ENCODE data around the gene LRRK2.
A peak's percentile ranks its signal among the peaks of the same experiment; 100 is the strongest.
"Not testable (repeated sequence)": the region's sequence is repeated elsewhere in the genome, so short reads cannot be mapped to it uniquely, and the experiment has no call there.

Gene LRRK2

DNA sequence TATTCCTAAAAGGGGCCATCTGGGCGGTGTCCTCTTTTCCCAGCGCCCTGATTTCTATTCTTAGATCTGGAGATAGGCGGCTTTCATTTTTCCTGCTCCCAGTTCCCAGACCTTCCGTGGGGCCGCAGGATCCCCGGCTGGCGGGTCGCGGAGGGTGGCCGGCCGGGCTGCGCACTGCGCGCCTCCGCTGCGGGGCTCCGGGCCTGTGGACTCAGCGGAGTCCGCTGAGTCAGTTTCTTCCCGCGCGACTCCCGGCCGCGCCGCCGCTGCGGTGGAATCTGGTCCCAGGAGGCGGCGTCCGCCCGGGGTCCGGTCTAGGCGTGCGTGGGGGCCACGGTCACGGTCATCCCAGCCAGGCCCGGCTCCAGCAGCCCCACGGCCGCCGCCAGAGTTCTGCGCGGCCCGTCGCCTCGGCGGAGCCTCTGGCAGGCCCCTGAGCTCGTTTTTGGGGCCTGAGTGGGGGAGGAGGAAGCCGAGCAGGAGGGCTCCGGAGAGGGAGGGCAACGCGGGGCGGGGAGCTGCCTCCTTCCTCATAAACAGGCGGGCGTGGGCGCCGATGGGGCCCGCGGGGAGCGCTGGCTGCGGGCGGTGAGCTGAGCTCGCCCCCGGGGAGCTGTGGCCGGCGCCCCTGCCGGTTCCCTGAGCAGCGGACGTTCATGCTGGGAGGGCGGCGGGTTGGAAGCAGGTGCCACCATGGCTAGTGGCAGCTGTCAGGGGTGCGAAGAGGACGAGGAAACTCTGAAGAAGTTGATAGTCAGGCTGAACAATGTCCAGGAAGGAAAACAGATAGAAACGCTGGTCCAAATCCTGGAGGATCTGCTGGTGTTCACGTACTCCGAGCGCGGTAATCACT lies at the start of gene LRRK2:
LRRK2 (plus strand) TSS at position 559 of the 853 bp plus-strand sequence; CDS start at position 694, 135 bp downstream.
- DNase-seq: peak; percentile 61

GRCh38 chr12:40175045-40175444 lies 49.8 kb upstream of the LRRK2 start:
- no peak for DNase-seq

- no peak for DNase-seq
Measured at GRCh38 chr12:40175489-40175888, 49.3 kb upstream of the LRRK2 start.

DNA sequence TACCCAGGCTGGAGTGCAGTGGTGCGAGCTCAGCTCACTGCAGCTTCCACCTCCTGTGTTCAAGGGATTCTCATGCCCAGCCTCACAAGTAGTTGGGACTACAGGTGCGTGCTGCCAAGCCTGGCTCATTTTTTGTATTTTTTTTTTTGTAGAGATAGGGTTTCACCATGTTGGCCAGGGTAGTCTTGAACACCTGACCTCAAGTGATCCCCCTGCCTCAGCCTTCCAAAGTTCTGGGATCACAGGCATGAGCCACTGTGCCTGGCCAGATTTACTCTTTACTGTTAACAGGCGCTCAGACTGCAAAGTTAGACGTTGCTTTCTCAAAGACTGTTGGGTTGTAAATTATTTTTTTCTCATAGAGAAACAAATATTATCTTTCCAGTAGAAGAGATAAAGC lies 46.1 kb upstream of the LRRK2 start:
- DNase-seq: no peak

DNA sequence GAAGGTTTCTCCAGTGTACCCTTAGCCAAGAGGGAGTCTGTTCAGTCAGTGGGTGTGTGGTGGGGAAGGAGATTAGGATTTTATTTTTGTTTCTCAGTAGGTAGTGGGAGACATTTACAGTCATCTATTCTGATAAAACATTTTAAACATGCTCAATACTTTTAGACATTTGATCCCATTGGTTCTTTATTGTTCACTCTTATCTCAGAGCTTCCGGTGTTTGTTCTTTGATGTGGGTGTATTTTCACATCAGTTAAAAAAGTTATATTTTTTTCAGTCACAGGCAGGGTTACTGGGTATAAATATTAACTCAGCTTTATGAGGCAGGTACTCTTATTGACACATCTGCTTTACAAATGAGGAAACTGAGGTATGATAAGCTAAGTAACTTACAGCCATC lies 43.3 kb upstream of the LRRK2 start:
- DNase-seq: no peak

- DNase-seq: no peak
Measured at GRCh38 chr12:40183715-40184114, 41.1 kb upstream of the LRRK2 start.

DNA sequence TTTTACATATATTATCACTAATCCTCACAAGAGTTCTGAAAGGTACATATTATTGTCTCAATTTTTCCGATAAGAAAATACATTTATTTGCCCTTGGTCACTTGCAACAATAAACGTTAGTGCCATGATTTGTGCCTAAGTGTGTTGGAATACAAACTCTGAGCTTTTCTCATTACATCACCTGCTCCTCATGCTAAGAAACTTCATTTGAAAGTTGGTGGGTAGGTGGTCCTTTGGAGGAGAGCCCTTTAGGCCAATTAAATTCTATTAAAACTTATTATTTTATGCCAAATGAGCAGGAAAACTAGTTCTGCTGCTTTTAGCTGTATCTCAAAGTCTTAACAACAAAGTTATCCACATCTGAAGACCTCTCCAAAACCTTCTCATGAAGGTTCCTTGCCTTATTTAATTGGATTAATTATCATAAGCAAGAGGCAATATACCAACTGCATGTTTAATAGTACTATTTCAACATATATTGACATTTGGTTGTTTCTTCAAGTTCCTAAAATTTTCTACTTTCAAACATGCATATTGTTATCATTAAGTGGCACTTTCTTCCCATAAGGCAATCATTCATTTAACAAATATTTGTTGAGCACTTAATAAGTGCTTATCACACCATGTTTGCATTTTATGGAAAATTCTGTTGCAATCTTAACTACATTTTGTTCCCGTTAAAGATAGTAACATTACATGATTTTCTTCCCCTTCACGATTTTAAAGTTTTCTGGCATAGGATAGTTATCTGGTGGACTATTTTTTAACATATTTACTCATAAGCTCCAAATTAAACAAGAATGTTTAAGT lies 40.1 kb upstream of the LRRK2 start:
- DNase-seq: no peak

- DNase-seq: no peak
Measured at GRCh38 chr12:40185303-40185693, 39.5 kb upstream of the LRRK2 start.

GRCh38 chr12:40188558-40189320 lies 36.1 kb upstream of the LRRK2 start:
- no peak for DNase-seq

- DNase-seq: no peak
Measured at GRCh38 chr12:40192704-40193255, 32.0 kb upstream of the LRRK2 start.

DNA sequence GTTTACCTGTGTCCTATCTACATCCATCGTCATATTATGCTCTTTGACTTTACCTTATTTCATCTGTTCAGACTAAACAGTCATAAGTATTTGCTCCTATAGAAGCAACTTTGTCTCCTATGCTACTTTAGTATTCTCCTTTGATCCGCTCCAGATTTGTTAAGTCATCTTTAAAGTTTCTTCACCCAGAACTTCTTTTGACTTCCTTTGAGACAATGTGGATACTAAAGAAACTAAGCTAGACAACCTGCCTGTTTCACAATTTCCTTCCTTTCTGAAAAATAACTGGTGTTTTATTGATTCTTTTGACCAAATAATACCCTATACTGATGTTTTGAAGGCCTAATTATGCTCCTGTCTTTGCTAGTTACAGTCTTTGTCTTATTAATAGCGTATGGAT lies 30.0 kb upstream of the LRRK2 start:
- DNase-seq: no peak

GRCh38 chr12:40197590-40197989 lies 27.2 kb upstream of the LRRK2 start:
- no peak for DNase-seq

DNA sequence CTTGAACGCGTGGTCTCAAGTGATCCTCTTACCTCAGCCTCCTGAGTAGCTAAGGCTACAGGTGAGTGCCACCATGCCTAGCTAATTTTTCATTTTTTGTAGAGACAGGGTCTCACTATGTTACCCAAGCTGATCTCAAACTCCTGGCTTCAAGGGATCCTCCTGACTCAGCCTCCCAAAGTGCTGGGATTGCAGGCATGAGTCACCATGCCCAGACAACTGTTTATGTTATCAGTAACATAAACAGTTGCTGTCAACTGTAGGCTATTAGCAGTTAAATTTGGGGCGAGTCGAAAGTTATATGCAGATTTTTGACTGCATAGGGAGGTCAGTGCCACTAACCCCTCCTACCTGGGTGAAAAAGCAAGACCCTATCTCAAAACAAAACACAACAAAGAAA lies 26.2 kb upstream of the LRRK2 start:
- no peak for DNase-seq

- DNase-seq: no peak
Measured at GRCh38 chr12:40202095-40203059, 22.4 kb upstream of the LRRK2 start.

GRCh38 chr12:40203060-40203430 lies 21.8 kb upstream of the LRRK2 start:
- DNase-seq: no peak

- DNase-seq: no peak
Measured at GRCh38 chr12:40204337-40204736, 20.5 kb upstream of the LRRK2 start.

DNA sequence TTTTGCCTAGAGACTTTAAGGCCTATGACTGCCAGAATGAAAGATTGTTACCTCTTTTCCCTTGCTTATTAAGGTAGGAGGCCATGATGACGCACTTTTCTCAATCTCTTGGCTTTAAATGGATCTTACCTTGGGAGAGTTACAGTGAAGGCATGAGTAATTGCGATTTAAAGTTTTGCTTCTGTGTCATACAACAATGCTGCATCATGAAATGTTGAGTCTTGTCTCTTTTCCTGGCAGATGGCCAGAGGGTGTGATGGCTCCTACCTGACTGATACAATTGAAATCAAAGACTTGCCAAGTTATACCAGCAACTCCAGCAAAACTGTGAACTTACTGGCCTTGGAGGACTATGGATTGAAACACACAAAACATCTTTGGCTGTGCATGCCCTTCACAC lies 17.2 kb upstream of the LRRK2 start:
- no peak for DNase-seq

GRCh38 chr12:40208707-40209446 lies 15.9 kb upstream of the LRRK2 start:
- no peak for DNase-seq

DNA sequence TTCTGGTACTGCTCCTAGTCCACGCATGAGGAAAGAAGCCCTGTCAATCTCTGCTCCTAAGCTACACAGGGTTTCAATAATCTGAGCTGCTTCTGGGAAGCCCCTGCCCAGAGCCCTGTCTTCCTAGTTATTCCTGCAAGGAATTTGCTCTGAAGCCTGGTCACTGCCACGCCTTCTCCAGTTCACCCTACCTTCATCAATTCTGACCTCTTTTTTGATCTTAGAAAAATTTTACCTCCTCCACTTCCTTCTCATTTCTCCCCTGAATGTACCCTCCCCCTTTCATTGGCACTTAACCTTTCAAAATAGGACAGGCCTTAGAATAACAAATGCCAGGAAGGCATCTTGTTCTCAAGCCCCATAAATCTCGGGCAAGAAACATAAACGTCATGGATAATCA lies 14.9 kb upstream of the LRRK2 start:
- DNase-seq: no peak

- DNase-seq: not testable (repeated sequence)
Measured at GRCh38 chr12:40211186-40211585, 13.6 kb upstream of the LRRK2 start.

GRCh38 chr12:40212566-40212965 lies 12.2 kb upstream of the LRRK2 start:
- no peak for DNase-seq

Measured in fibroblast of skin of right quadriceps (primary cell).